Right lobe of liver (tissue), 6 donors: ENCODE results near the gene CAB39. TPM values are rescaled to one million over a fixed set of nuclear protein-coding genes. Genes with fewer than 3 reads are reported as not detected.

Experiments
- ATAC-seq, 4 donors: fragments of 200-7000 bp; cut with Tn5 transposase; one replicate each; pipeline ENCODE4 v1.9.1; 2020; ENCODE audit warnings: mild to moderate bottlenecking in 4 of 4, moderate library complexity in 4 of 4
- DNase-seq, 3 donors: peaks; one replicate each; pipeline ENCODE4 v3.0.0-alpha.2; 2020
- H3K27ac ChIP-seq, 3 donors: fragments of 200-600 bp; one replicate each; pipeline ENCODE4 v1.8.0; 2022
- H3K27me3 ChIP-seq, 2 donors: fragments of 200-600 bp; one replicate each; pipeline ENCODE4 v1.8.0; 2022
- H3K36me3 ChIP-seq, 4 donors: fragments of 200-600 bp; sonication (generic) in 1 of 4; one replicate each; pipeline versions ENCODE4 v1.5.1 to v1.8.0; 2017 to 2022; ENCODE audit warnings: control low read depth in 1 of 4
- H3K4me1 ChIP-seq, 4 donors: fragments of 200-600 bp; sonication (generic) in 1 of 4; one replicate each; pipeline versions ENCODE4 v1.5.1 to v1.8.0; 2017 to 2022; ENCODE audit warnings: control low read depth in 1 of 4
- H3K4me3 ChIP-seq, 3 donors: fragments of 200-600 bp; one replicate each; pipeline ENCODE4 v1.8.0; 2022
- H3K9me3 ChIP-seq, 4 donors: fragments of 200-600 bp; sonication (generic) in 1 of 4; one replicate each; pipeline versions ENCODE4 v1.5.1 to v1.8.0; 2017 to 2022; ENCODE audit warnings: control low read depth in 1 of 4
- CTCF ChIP-seq, 4 donors: fragments of 200-600 bp in 3 of 4; fragments of 450-650 bp in 1 of 4; IDR thresholded peaks; one replicate each; pipeline versions ENCODE4 v1.5.1 to v1.8.0; 2016 to 2022; ENCODE audit warnings: antibody characterized with exemption in 4 of 4, mild to moderate bottlenecking in 2 of 4
- POLR2A ChIP-seq: fragments of 450-650 bp; IDR thresholded peaks from one replicate; pipeline ENCODE4 v1.6.1; 2017; ENCODE audit warnings: antibody characterized with exemption, mild to moderate bottlenecking
- WGBS: methylation state at CpG from one replicate; pipeline ENCODE4 v1.1.6; 2018; ENCODE audit warnings: low coverage, low lambda C conversion rate; ENCODE audit not compliant: insufficient coverage; ENCODE audit errors: missing lambda C conversion rate; 5-methylcytosine and 5-hydroxymethylcytosine counted together
- intact Hi-C, 2 donors: fragments of 100-400 bp; cut with DNase I; formaldehyde crosslinking; loops; one replicate each; pipeline versions ENCODE4 v1.11.2 to v1.14.1; 2022
- total RNA-seq, 6 experiments: library from RNA; depleted of rRNA in 2 of 6; stranded (reverse); fragments of >200 nt in 2 of 6; fragmentation: NEBNext Ultra II Directional in 3 of 6; extraction: Animal tissue kit (Norgen Biotek cat#: 25700) in 3 of 6; gene quantifications; one replicate each; pipeline versions ENCODE4 v1.1.0 to v1.2.4, GENCODE V29; 2016 to 2023
- donor health status: DM: no; HTN: yes; CAD: no.
- donor health status: DM: no; HTN: no; CAD: no.
- donor health status: DM: no; HTN: no; CAD: no.
- donor health status: DM: no; HTN: yes; CAD: no.
- donor health status: DM: no; HTN: yes; CAD: no.

The CAB39 gene
- total RNA-seq, 6 experiments from 2014 or later: 25.3 to 32.4 (median 27.8) TPM

GRCh38 chr2:230674966-230675672 is 37.5 kb upstream of the CAB39 start:
- ATAC-seq (no peak), DNase-seq (no peak)
- WGBS: no CpG with 5 or more reads among the region's 5 CpGs
- H3K4me1 ChIP-seq: no peaks in the 10 kb centered on the region
- no peak overlapping the region for H3K4me3 ChIP-seq
- H3K27me3 ChIP-seq: no peaks in the 10 kb centered on the region
- H3K36me3 ChIP-seq: no peaks in the 10 kb centered on the region
- TF ChIP-seq POLR2A (no peak), CTCF (IDR thresholded peaks at IDR 0.05) (no peak)
- no peak overlapping the region for H3K27ac ChIP-seq
- intact Hi-C loops: no loop called here
- no peaks in the 10 kb centered on the region for H3K9me3 ChIP-seq

GRCh38 chr2:230676546-230676945 is 36.1 kb upstream of the CAB39 start:
- no peak for TF ChIP-seq CTCF (IDR thresholded peaks at IDR 0.05)
- TF ChIP-seq POLR2A: no peak
- Histone ChIP-seq H3K9me3 (no peaks in the 10 kb centered on the region), H3K27me3 (no peaks in the 10 kb centered on the region), H3K4me3 (no peak overlapping the region), H3K27ac (no peak overlapping the region), H3K4me1 (no peaks in the 10 kb centered on the region), H3K36me3 (no peaks in the 10 kb centered on the region)
- 54% methylated on average over 3 of the region's 4 CpGs for WGBS
- DNase-seq (no peak), ATAC-seq (no peak)
- intact Hi-C loops: no loop called here

GRCh38 chr2:230677201-230677946 is 35.3 kb upstream of the CAB39 start:
- H3K36me3 ChIP-seq: no peaks in the 10 kb centered on the region
- no peak for TF ChIP-seq POLR2A
- TF ChIP-seq CTCF (IDR thresholded peaks at IDR 0.05): no peak
- no peaks in the 10 kb centered on the region for H3K4me1 ChIP-seq
- no peaks in the 10 kb centered on the region for H3K27me3 ChIP-seq
- 51% methylated on average over 3 of the region's 5 CpGs for WGBS
- intact Hi-C loops: no loop called here
- no peaks in the 10 kb centered on the region for H3K9me3 ChIP-seq
- no peak overlapping the region for H3K27ac ChIP-seq
- H3K4me3 ChIP-seq: no peak overlapping the region
- DNase-seq (no peak), ATAC-seq (no peak)

- no peaks in the 10 kb centered on the region for H3K36me3 ChIP-seq
- WGBS: 90% methylated on average over 1 of the region's 1 CpG
- no peak for ATAC-seq
Observed at GRCh38 chr2:230678018-230678417, 34.6 kb upstream of the CAB39 start.

More at GRCh38 chr2:230678018-230678417, 34.6 kb upstream of the CAB39 start:
- no peaks in the 10 kb centered on the region for H3K9me3 ChIP-seq
- intact Hi-C loops: no loop called here
- no peak overlapping the region for H3K4me3 ChIP-seq
- DNase-seq: no peak
- TF ChIP-seq POLR2A: no peak
- no peak for TF ChIP-seq CTCF (IDR thresholded peaks at IDR 0.05)
- no peaks in the 10 kb centered on the region for H3K27me3 ChIP-seq
- no peaks in the 10 kb centered on the region for H3K4me1 ChIP-seq
- no peak overlapping the region for H3K27ac ChIP-seq
